Neural cell (in vitro differentiated cells): ENCODE results near the gene P2RX3. TPM values are rescaled to one million over a fixed set of nuclear protein-coding genes. Genes with fewer than 3 reads are reported as not detected.

ENCODE experiments used
- H2AFZ ChIP-seq: fragments of 200-600, 300-800 bp; sonication (generic), shearing (Covaris generic); 2 replicates; pipeline ENCODE4 v1.6.0; 2014; ENCODE audit warnings: low read depth, mild to moderate bottlenecking, antibody characterized with exemption, low read length, moderate library complexity
- H3F3A ChIP-seq: fragments of 200-600 bp; shearing (Covaris generic); 2 replicates; pipeline ENCODE4 v1.6.1; 2016; ENCODE audit warnings: mild to moderate bottlenecking, moderate library complexity, mixed read lengths, antibody characterized with exemption, low read length; ENCODE audit not compliant: insufficient read depth, poor library complexity, severe bottlenecking
- H3K27ac ChIP-seq: fragments of 200-600, 300-800 bp; sonication (generic), shearing (Covaris generic); 2 replicates; pipeline ENCODE4 v1.5.1; 2014; ENCODE audit warnings: mild to moderate bottlenecking, low read length, moderate library complexity
- H3K27me3 ChIP-seq: fragments of 300-800, 200-600 bp; sonication (generic), shearing (Covaris generic); 2 replicates; pipeline ENCODE4 v1.6.0; 2014; ENCODE audit warnings: mild to moderate bottlenecking, low read depth, low read length, moderate library complexity; ENCODE audit not compliant: insufficient read depth
- H3K36me3 ChIP-seq: fragments of 300-800, 200-600 bp; sonication (generic), shearing (Covaris generic); 2 replicates; pipeline ENCODE4 v1.5.1; 2014; ENCODE audit warnings: mild to moderate bottlenecking, antibody characterized with exemption, low read length, moderate library complexity; ENCODE audit not compliant: insufficient read depth
- H3K4me2 ChIP-seq: fragments of 300-800, 200-600 bp; sonication (generic), shearing (Covaris generic); 2 replicates; pipeline ENCODE4 v1.6.0; 2014; ENCODE audit warnings: mild to moderate bottlenecking, low read length
- H3K4me3 ChIP-seq: fragments of 300-800, 200-600 bp; sonication (generic), shearing (Covaris generic); 2 replicates; pipeline ENCODE4 v1.5.1; 2014; ENCODE audit warnings: mild to moderate bottlenecking, low read length, moderate library complexity
- H3K79me2 ChIP-seq: fragments of 200-600 bp; shearing (Covaris generic); replicated peaks from 2 replicates; pipeline ENCODE4 v1.6.0; 2014; ENCODE audit warnings: mild to moderate bottlenecking, low read length, moderate library complexity; ENCODE audit not compliant: insufficient read depth
- H3K9ac ChIP-seq: fragments of 300-800, 200-600 bp; sonication (generic), shearing (Covaris generic); 2 replicates; pipeline ENCODE4 v1.6.1; 2016; ENCODE audit warnings: mild to moderate bottlenecking, low read length, mixed read lengths
- H3K9me2 ChIP-seq: fragments of 200-600 bp; shearing (Covaris generic); 2 replicates; pipeline ENCODE4 v1.6.1; 2016; ENCODE audit warnings: mild to moderate bottlenecking, low read length, mixed read lengths; ENCODE audit not compliant: insufficient read depth
- H3K9me3 ChIP-seq: fragments of 200-600, 300-800 bp; sonication (generic), shearing (Covaris generic); 2 replicates; pipeline ENCODE4 v1.6.1; 2016; ENCODE audit warnings: mild to moderate bottlenecking, mixed run types, low read length, moderate library complexity, mixed read lengths
- H4K20me1 ChIP-seq: fragments of 200-600 bp; shearing (Covaris generic); 2 replicates; pipeline ENCODE4 v1.6.1; 2016; ENCODE audit warnings: mild to moderate bottlenecking, mixed run types; ENCODE audit not compliant: insufficient read depth
- EP300 ChIP-seq: fragments of 450-650 bp; conservative IDR thresholded peaks from 2 replicates; pipeline ENCODE4 v1.6.1; 2014; ENCODE audit warnings: antibody characterized with exemption, mild to moderate bottlenecking, moderate library complexity; ENCODE audit not compliant: poor library complexity, severe bottlenecking
- EZH2 ChIP-seq: fragments of 200-600, 300-800 bp; shearing (Covaris generic), sonication (generic); IDR thresholded peaks from 2 replicates; pipeline ENCODE4 v1.6.1; 2014; ENCODE audit warnings: antibody characterized with exemption, low read length, borderline replicate concordance, mild to moderate bottlenecking; ENCODE audit not compliant: insufficient read depth, poor library complexity, severe bottlenecking
- MXI1 ChIP-seq: fragments of 450-650 bp; conservative IDR thresholded peaks from 2 replicates; pipeline ENCODE4 v1.6.1; 2014; ENCODE audit warnings: antibody characterized with exemption, mild to moderate bottlenecking; ENCODE audit not compliant: poor library complexity, severe bottlenecking
- POLR2AphosphoS5 ChIP-seq: IDR thresholded peaks from 2 replicates; pipeline ENCODE4 v1.6.1; 2012
- RAD21 ChIP-seq: fragments of 450-650 bp; conservative IDR thresholded peaks from 2 replicates; pipeline ENCODE4 v1.6.1; 2014; ENCODE audit warnings: antibody characterized with exemption, mild to moderate bottlenecking, moderate library complexity
- SMC3 ChIP-seq: fragments of 450-650 bp; conservative IDR thresholded peaks from 2 replicates; pipeline ENCODE4 v1.6.1; 2014; ENCODE audit warnings: antibody characterized with exemption, mild to moderate bottlenecking, moderate library complexity; ENCODE audit not compliant: poor library complexity
- TAF1 ChIP-seq: IDR thresholded peaks from 2 replicates; pipeline ENCODE4 v1.6.1; 2012; ENCODE audit warnings: low read depth
- polyA plus RNA-seq: library from polyadenylated mRNA; depleted of rRNA; stranded (reverse); fragments of >200 nt; gene quantifications from 2 replicates; pipeline ENCODE4 v1.2.3, GENCODE V29; 2014
- TF ChIP-seq, protein P1 (sequence below): IDR thresholded peaks from 2 replicates; pipeline ENCODE4 v1.6.1; 2012; ENCODE audit warnings: borderline replicate concordance
- TF ChIP-seq, protein P2 (sequence below): fragments of 450-650 bp; IDR thresholded peaks from 2 replicates; pipeline ENCODE4 v1.5.1; 2014; ENCODE audit warnings: antibody characterized with exemption, mild to moderate bottlenecking, moderate library complexity; ENCODE audit not compliant: poor library complexity, severe bottlenecking

P2RX3 gene
- polyA plus RNA-seq, 1 donor from 2014 or later: not detected

DNA sequence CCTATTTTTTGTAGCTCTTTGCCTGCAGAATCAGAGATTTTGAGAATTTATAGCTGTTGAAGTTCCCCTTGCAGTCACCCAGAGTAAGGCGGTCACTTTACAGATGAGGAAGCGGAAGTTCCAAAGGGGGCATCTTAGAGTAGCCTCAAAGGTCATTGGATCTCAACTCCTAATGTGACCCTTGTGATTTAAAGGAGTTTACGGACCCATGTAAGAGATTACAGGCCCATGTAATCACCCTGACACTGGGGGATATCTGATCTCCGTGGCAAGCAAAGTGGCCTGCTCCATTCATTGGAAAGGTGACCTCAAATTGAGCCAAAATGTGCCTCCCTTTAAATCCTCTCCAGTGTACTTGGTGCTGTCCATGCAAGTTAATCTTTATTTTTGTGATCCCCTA, 15.7 kb downstream of the P2RX3 start:
- Histone ChIP-seq H3K27ac (no peak overlapping the region), H3K4me2 (no peak overlapping the region), H3K79me2 (no peaks in the 10 kb centered on the region), H3K36me3 (no peaks in the 10 kb centered on the region), H3K27me3 (no peaks in the 10 kb centered on the region), H3K4me3 (no peak overlapping the region), H3K9me2 (no peaks in the 10 kb centered on the region), H3F3A (no peaks in the 10 kb centered on the region), H4K20me1 (no peaks in the 10 kb centered on the region), H2AFZ (no peak overlapping the region), H3K9me3 (no peaks in the 10 kb centered on the region), H3K9ac (no peak overlapping the region)
- TF ChIP-seq RAD21 (no peak), EP300 (no peak), POLR2AphosphoS5 (no peak), TAF1 (no peak), SMC3 (no peak), EZH2 (no peak)
- TF ChIP-seq, protein P1, sequence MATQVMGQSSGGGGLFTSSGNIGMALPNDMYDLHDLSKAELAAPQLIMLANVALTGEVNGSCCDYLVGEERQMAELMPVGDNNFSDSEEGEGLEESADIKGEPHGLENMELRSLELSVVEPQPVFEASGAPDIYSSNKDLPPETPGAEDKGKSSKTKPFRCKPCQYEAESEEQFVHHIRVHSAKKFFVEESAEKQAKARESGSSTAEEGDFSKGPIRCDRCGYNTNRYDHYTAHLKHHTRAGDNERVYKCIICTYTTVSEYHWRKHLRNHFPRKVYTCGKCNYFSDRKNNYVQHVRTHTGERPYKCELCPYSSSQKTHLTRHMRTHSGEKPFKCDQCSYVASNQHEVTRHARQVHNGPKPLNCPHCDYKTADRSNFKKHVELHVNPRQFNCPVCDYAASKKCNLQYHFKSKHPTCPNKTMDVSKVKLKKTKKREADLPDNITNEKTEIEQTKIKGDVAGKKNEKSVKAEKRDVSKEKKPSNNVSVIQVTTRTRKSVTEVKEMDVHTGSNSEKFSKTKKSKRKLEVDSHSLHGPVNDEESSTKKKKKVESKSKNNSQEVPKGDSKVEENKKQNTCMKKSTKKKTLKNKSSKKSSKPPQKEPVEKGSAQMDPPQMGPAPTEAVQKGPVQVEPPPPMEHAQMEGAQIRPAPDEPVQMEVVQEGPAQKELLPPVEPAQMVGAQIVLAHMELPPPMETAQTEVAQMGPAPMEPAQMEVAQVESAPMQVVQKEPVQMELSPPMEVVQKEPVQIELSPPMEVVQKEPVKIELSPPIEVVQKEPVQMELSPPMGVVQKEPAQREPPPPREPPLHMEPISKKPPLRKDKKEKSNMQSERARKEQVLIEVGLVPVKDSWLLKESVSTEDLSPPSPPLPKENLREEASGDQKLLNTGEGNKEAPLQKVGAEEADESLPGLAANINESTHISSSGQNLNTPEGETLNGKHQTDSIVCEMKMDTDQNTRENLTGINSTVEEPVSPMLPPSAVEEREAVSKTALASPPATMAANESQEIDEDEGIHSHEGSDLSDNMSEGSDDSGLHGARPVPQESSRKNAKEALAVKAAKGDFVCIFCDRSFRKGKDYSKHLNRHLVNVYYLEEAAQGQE: no peak

DNA sequence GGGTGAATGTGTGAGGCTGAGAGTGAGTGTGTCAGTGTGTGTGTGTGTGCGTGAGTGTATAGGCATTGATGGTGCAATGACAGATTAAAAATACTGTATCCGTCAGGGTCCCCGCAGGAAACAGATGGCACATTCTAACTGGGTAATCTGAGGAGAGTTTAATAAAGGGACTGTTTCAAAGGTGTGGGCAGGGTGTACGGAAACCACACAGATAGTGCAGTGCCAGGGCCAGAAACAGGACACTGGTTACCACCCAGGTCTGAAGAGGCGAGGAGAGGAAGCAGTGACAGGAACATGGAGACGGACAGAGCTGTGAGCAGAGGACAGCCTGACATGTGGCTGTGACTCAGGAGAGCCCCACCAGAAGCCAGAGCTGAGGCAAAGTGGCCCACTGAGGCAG, 16.5 kb downstream of the P2RX3 start:
- Histone ChIP-seq H4K20me1 (no peaks in the 10 kb centered on the region), H3K9me3 (no peaks in the 10 kb centered on the region), H3K27me3 (no peaks in the 10 kb centered on the region), H2AFZ (no peak overlapping the region), H3K4me2 (no peak overlapping the region), H3K9ac (no peak overlapping the region), H3K9me2 (no peaks in the 10 kb centered on the region), H3K79me2 (no peaks in the 10 kb centered on the region), H3K4me3 (no peak overlapping the region), H3K36me3 (no peaks in the 10 kb centered on the region), H3K27ac (no peak overlapping the region), H3F3A (no peaks in the 10 kb centered on the region)
- TF ChIP-seq, protein P1: no peak
- no peak for TF ChIP-seq EZH2
- no peak for TF ChIP-seq POLR2AphosphoS5
- TF ChIP-seq SMC3: no peak
- TF ChIP-seq, protein P2, sequence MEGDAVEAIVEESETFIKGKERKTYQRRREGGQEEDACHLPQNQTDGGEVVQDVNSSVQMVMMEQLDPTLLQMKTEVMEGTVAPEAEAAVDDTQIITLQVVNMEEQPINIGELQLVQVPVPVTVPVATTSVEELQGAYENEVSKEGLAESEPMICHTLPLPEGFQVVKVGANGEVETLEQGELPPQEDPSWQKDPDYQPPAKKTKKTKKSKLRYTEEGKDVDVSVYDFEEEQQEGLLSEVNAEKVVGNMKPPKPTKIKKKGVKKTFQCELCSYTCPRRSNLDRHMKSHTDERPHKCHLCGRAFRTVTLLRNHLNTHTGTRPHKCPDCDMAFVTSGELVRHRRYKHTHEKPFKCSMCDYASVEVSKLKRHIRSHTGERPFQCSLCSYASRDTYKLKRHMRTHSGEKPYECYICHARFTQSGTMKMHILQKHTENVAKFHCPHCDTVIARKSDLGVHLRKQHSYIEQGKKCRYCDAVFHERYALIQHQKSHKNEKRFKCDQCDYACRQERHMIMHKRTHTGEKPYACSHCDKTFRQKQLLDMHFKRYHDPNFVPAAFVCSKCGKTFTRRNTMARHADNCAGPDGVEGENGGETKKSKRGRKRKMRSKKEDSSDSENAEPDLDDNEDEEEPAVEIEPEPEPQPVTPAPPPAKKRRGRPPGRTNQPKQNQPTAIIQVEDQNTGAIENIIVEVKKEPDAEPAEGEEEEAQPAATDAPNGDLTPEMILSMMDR: no peak
- TF ChIP-seq TAF1: no peak
- TF ChIP-seq MXI1: no peak
